Neural cell (in vitro differentiated cells): ENCODE measurements around the gene RGS12. TPM values are rescaled to one million over a fixed set of nuclear protein-coding genes. Genes with fewer than 3 reads are reported as not detected.

Experiments
- H2AFZ ChIP-seq: fragments of 200-600, 300-800 bp; sonication (generic), shearing (Covaris generic); 2 replicates; pipeline ENCODE4 v1.6.0; 2014; ENCODE audit warnings: low read depth, mild to moderate bottlenecking, antibody characterized with exemption, low read length, moderate library complexity
- H3F3A ChIP-seq: fragments of 200-600 bp; shearing (Covaris generic); 2 replicates; pipeline ENCODE4 v1.6.1; 2016; ENCODE audit warnings: mild to moderate bottlenecking, moderate library complexity, mixed read lengths, antibody characterized with exemption, low read length; ENCODE audit not compliant: insufficient read depth, poor library complexity, severe bottlenecking
- H3K27ac ChIP-seq: fragments of 200-600, 300-800 bp; sonication (generic), shearing (Covaris generic); 2 replicates; pipeline ENCODE4 v1.5.1; 2014; ENCODE audit warnings: mild to moderate bottlenecking, low read length, moderate library complexity
- H3K27me3 ChIP-seq: fragments of 300-800, 200-600 bp; sonication (generic), shearing (Covaris generic); 2 replicates; pipeline ENCODE4 v1.6.0; 2014; ENCODE audit warnings: mild to moderate bottlenecking, low read depth, low read length, moderate library complexity; ENCODE audit not compliant: insufficient read depth
- H3K36me3 ChIP-seq: fragments of 300-800, 200-600 bp; sonication (generic), shearing (Covaris generic); 2 replicates; pipeline ENCODE4 v1.5.1; 2014; ENCODE audit warnings: mild to moderate bottlenecking, antibody characterized with exemption, low read length, moderate library complexity; ENCODE audit not compliant: insufficient read depth
- H3K4me2 ChIP-seq: fragments of 300-800, 200-600 bp; sonication (generic), shearing (Covaris generic); 2 replicates; pipeline ENCODE4 v1.6.0; 2014; ENCODE audit warnings: mild to moderate bottlenecking, low read length
- H3K4me3 ChIP-seq: fragments of 300-800, 200-600 bp; sonication (generic), shearing (Covaris generic); 2 replicates; pipeline ENCODE4 v1.5.1; 2014; ENCODE audit warnings: mild to moderate bottlenecking, low read length, moderate library complexity
- H3K79me2 ChIP-seq: fragments of 200-600 bp; shearing (Covaris generic); replicated peaks from 2 replicates; pipeline ENCODE4 v1.6.0; 2014; ENCODE audit warnings: mild to moderate bottlenecking, low read length, moderate library complexity; ENCODE audit not compliant: insufficient read depth
- H3K9ac ChIP-seq: fragments of 300-800, 200-600 bp; sonication (generic), shearing (Covaris generic); 2 replicates; pipeline ENCODE4 v1.6.1; 2016; ENCODE audit warnings: mild to moderate bottlenecking, low read length, mixed read lengths
- H3K9me2 ChIP-seq: fragments of 200-600 bp; shearing (Covaris generic); 2 replicates; pipeline ENCODE4 v1.6.1; 2016; ENCODE audit warnings: mild to moderate bottlenecking, low read length, mixed read lengths; ENCODE audit not compliant: insufficient read depth
- H3K9me3 ChIP-seq: fragments of 200-600, 300-800 bp; sonication (generic), shearing (Covaris generic); 2 replicates; pipeline ENCODE4 v1.6.1; 2016; ENCODE audit warnings: mild to moderate bottlenecking, mixed run types, low read length, moderate library complexity, mixed read lengths
- H4K20me1 ChIP-seq: fragments of 200-600 bp; shearing (Covaris generic); 2 replicates; pipeline ENCODE4 v1.6.1; 2016; ENCODE audit warnings: mild to moderate bottlenecking, mixed run types; ENCODE audit not compliant: insufficient read depth
- CTCF ChIP-seq: fragments of 450-650 bp; IDR thresholded peaks from 2 replicates; pipeline ENCODE4 v1.5.1; 2014; ENCODE audit warnings: antibody characterized with exemption, mild to moderate bottlenecking, moderate library complexity; ENCODE audit not compliant: poor library complexity, severe bottlenecking
- EP300 ChIP-seq: fragments of 450-650 bp; conservative IDR thresholded peaks from 2 replicates; pipeline ENCODE4 v1.6.1; 2014; ENCODE audit warnings: antibody characterized with exemption, mild to moderate bottlenecking, moderate library complexity; ENCODE audit not compliant: poor library complexity, severe bottlenecking
- EZH2 ChIP-seq: fragments of 200-600, 300-800 bp; shearing (Covaris generic), sonication (generic); IDR thresholded peaks from 2 replicates; pipeline ENCODE4 v1.6.1; 2014; ENCODE audit warnings: antibody characterized with exemption, low read length, borderline replicate concordance, mild to moderate bottlenecking; ENCODE audit not compliant: insufficient read depth, poor library complexity, severe bottlenecking
- MXI1 ChIP-seq: fragments of 450-650 bp; conservative IDR thresholded peaks from 2 replicates; pipeline ENCODE4 v1.6.1; 2014; ENCODE audit warnings: antibody characterized with exemption, mild to moderate bottlenecking; ENCODE audit not compliant: poor library complexity, severe bottlenecking
- POLR2AphosphoS5 ChIP-seq: IDR thresholded peaks from 2 replicates; pipeline ENCODE4 v1.6.1; 2012
- RAD21 ChIP-seq: fragments of 450-650 bp; conservative IDR thresholded peaks from 2 replicates; pipeline ENCODE4 v1.6.1; 2014; ENCODE audit warnings: antibody characterized with exemption, mild to moderate bottlenecking, moderate library complexity
- REST ChIP-seq: IDR thresholded peaks from 2 replicates; pipeline ENCODE4 v1.6.1; 2012; ENCODE audit warnings: borderline replicate concordance
- SMC3 ChIP-seq: fragments of 450-650 bp; conservative IDR thresholded peaks from 2 replicates; pipeline ENCODE4 v1.6.1; 2014; ENCODE audit warnings: antibody characterized with exemption, mild to moderate bottlenecking, moderate library complexity; ENCODE audit not compliant: poor library complexity
- TAF1 ChIP-seq: IDR thresholded peaks from 2 replicates; pipeline ENCODE4 v1.6.1; 2012; ENCODE audit warnings: low read depth
- polyA plus RNA-seq: library from polyadenylated mRNA; depleted of rRNA; stranded (reverse); fragments of >200 nt; gene quantifications from 2 replicates; pipeline ENCODE4 v1.2.3, GENCODE V29; 2014

RGS12 gene
- polyA plus RNA-seq, 1 donor from 2014 or later, result 66.4 TPM

- no peak overlapping the region for H3K4me3 ChIP-seq
- no peaks in the 10 kb centered on the region for H4K20me1 ChIP-seq
- no peak overlapping the region for H3K9ac ChIP-seq
- H3F3A ChIP-seq, result no peaks in the 10 kb centered on the region
- H3K9me3 ChIP-seq, result no peaks in the 10 kb centered on the region
- H3K36me3 ChIP-seq, result no peaks in the 10 kb centered on the region
- H3K27ac ChIP-seq, result no peak overlapping the region
- H2AFZ ChIP-seq, result no peak overlapping the region
- no peak overlapping the region for H3K4me2 ChIP-seq
- H3K27me3 ChIP-seq, result no peaks in the 10 kb centered on the region
- H3K79me2 ChIP-seq, result peaks cover 42% of the 10 kb centered on the region
- no peaks in the 10 kb centered on the region for H3K9me2 ChIP-seq
- TF ChIP-seq RAD21 (no peak), SMC3 (no peak), REST (no peak), MXI1 (no peak), EP300 (no peak), TAF1 (no peak), EZH2 (no peak), POLR2AphosphoS5 (no peak), CTCF (no peak)
These were observed 14.7 kb downstream of the RGS12 start for GRCh38 chr4:3307486-3307885.

- no peaks in the 10 kb centered on the region for H3K36me3 ChIP-seq
- no peak overlapping the region for H3K4me3 ChIP-seq
- no peak overlapping the region for H2AFZ ChIP-seq
- H3F3A ChIP-seq, result no peaks in the 10 kb centered on the region
- H3K27ac ChIP-seq, result no peak overlapping the region
- no peaks in the 10 kb centered on the region for H3K27me3 ChIP-seq
- no peaks in the 10 kb centered on the region for H3K9me2 ChIP-seq
- peaks cover 42% of the 10 kb centered on the region for H3K79me2 ChIP-seq
- no peaks in the 10 kb centered on the region for H4K20me1 ChIP-seq
- no peak for TF ChIP-seq RAD21
- TF ChIP-seq REST, result no peak
- no peak for TF ChIP-seq TAF1
- no peak for TF ChIP-seq POLR2AphosphoS5
- no peaks in the 10 kb centered on the region for H3K9me3 ChIP-seq
- no peak overlapping the region for H3K4me2 ChIP-seq
- no peak overlapping the region for H3K9ac ChIP-seq
These were observed 15.2 kb downstream of the RGS12 start for GRCh38 chr4:3307891-3308575.
